Neuronal stem cell (in vitro differentiated cells): Measurements from ENCODE around the gene POTEJ.
"Not testable (repeated sequence)": the region's sequence is repeated elsewhere in the genome, so short reads cannot be mapped to it uniquely, and the experiment has no call there.

Source experiments
- DNase-seq: peaks from one replicate; pipeline ENCODE4 v3.0.0-alpha.2; 2013; ENCODE audit warnings: low spot score
- H2AFZ ChIP-seq: one replicate; pipeline ENCODE4 v1.6.1; 2013; ENCODE audit warnings: mild to moderate bottlenecking, low read length, inconsistent platforms
- H2AK5ac ChIP-seq: 2 replicates; pipeline ENCODE4 v1.6.1; 2013; ENCODE audit warnings: low read depth, mild to moderate bottlenecking, inconsistent platforms, low read length, moderate library complexity, mixed read lengths
- H2BK120ac ChIP-seq: 2 replicates; pipeline ENCODE4 v1.6.1; 2013; ENCODE audit warnings: low read depth, mild to moderate bottlenecking, inconsistent platforms, low read length, moderate library complexity, mixed read lengths
- H2BK12ac ChIP-seq: one replicate; pipeline ENCODE4 v1.6.1; 2013; ENCODE audit warnings: low read length, inconsistent platforms
- H2BK15ac ChIP-seq: 2 replicates; pipeline ENCODE4 v1.6.1; 2013; ENCODE audit warnings: mild to moderate bottlenecking, low read length, inconsistent platforms, mixed read lengths
- H2BK5ac ChIP-seq: one replicate; pipeline ENCODE4 v1.6.1; 2013; ENCODE audit warnings: inconsistent platforms, mild to moderate bottlenecking, low read length, moderate library complexity
- H3K14ac ChIP-seq: one replicate; pipeline ENCODE4 v1.6.1; 2013; ENCODE audit warnings: low read length, inconsistent platforms
- H3K18ac ChIP-seq: 2 replicates; pipeline ENCODE4 v1.6.1; 2013; ENCODE audit warnings: low read length, inconsistent platforms
- H3K23ac ChIP-seq: 2 replicates; pipeline ENCODE4 v1.6.1; 2013; ENCODE audit warnings: low read depth, mild to moderate bottlenecking, mixed read lengths, low read length, inconsistent platforms; ENCODE audit not compliant: poor library complexity
- H3K27ac ChIP-seq: replicated peaks from 3 replicates; pipeline ENCODE4 v1.5.1; 2013; ENCODE audit warnings: low read length, inconsistent platforms
- H3K27me3 ChIP-seq, 3 experiments: 2 replicates each; pipeline ENCODE4 v1.6.1; 2013; ENCODE audit warnings: low read length in 3 of 3, mild to moderate bottlenecking in 2 of 3, inconsistent platforms in 1 of 3, low read depth in 1 of 3, mixed read lengths in 1 of 3, moderate library complexity in 1 of 3; ENCODE audit not compliant: control insufficient read depth in 3 of 3, insufficient read depth in 3 of 3
- H3K36me3 ChIP-seq, 2 donors: replicated peaks in 1 of 2; 2 replicates each; pipeline ENCODE4 v1.6.1; 2013; ENCODE audit warnings: low read length in 2 of 2; ENCODE audit not compliant: control insufficient read depth in 2 of 2, insufficient read depth in 2 of 2
- H3K4ac ChIP-seq: 2 replicates; pipeline ENCODE4 v1.6.1; 2013; ENCODE audit warnings: inconsistent platforms, mild to moderate bottlenecking, low read length, moderate library complexity
- H3K4me1 ChIP-seq, 2 donors: 1 replicate in 1 of 2; 2 replicates in 1 of 2; pipeline ENCODE4 v1.6.1; 2013; ENCODE audit warnings: low read length in 2 of 2, low read depth in 1 of 2; ENCODE audit not compliant: control insufficient read depth in 2 of 2, insufficient read depth in 1 of 2
- H3K4me2 ChIP-seq: one replicate; pipeline ENCODE4 v1.6.1; 2013; ENCODE audit warnings: mild to moderate bottlenecking, low read length, inconsistent platforms; ENCODE audit not compliant: insufficient read depth, poor library complexity, severe bottlenecking
- H3K4me3 ChIP-seq, 2 donors: 2 replicates each; pipeline ENCODE4 v1.5.1; 2013; ENCODE audit warnings: low read length in 2 of 2, mild to moderate bottlenecking in 2 of 2, inconsistent platforms in 1 of 2, moderate library complexity in 1 of 2
- H3K79me1 ChIP-seq: one replicate; pipeline ENCODE4 v1.6.1; 2013; ENCODE audit warnings: low read depth, mild to moderate bottlenecking, inconsistent platforms, low read length, moderate library complexity
- H3K9ac ChIP-seq: one replicate; pipeline ENCODE4 v1.6.1; 2013; ENCODE audit warnings: mild to moderate bottlenecking, low read depth, low read length, inconsistent platforms; ENCODE audit not compliant: poor library complexity
- H3K9me3 ChIP-seq, 2 donors: replicated peaks in 1 of 2; 2 replicates each; pipeline versions ENCODE3 to v1.6.1; 2013; ENCODE audit warnings: low read length in 2 of 2, mild to moderate bottlenecking in 2 of 2, inconsistent platforms in 1 of 2, low read depth in 1 of 2, mixed read lengths in 1 of 2, moderate library complexity in 1 of 2; ENCODE audit not compliant: control insufficient read depth in 2 of 2, insufficient read depth in 1 of 2
- H4K8ac ChIP-seq: one replicate; pipeline ENCODE4 v1.6.1; 2013; ENCODE audit warnings: low read depth, mild to moderate bottlenecking, inconsistent platforms, low read length, moderate library complexity
- H4K91ac ChIP-seq: one replicate; pipeline ENCODE4 v1.6.1; 2013; ENCODE audit warnings: low read length, low read depth, mild to moderate bottlenecking, inconsistent platforms; ENCODE audit not compliant: poor library complexity
- WGBS, 2 donors: extraction: QIAGEN DNeasy Blood & Tissue Kit; methylation state at CpG; one replicate each; pipeline ENCODE4 v1.1.7; 2013; ENCODE audit warnings: missing lambda C conversion rate in 2 of 2, mixed read lengths in 1 of 2; ENCODE audit not compliant: insufficient read length in 2 of 2, insufficient replicate concordance in 1 of 2; ENCODE audit errors: extremely low coverage in 2 of 2; 5-methylcytosine and 5-hydroxymethylcytosine counted together

Gene POTEJ

GRCh38 chr2:130582970-130583369 lies 28.3 kb upstream of the POTEJ start:
- not testable (repeated sequence) for H3K4me3 ChIP-seq, H3K4me1 ChIP-seq, H3K14ac ChIP-seq, H2BK12ac ChIP-seq, H4K91ac ChIP-seq, H3K4me2 ChIP-seq, H2AK5ac ChIP-seq, H3K79me1 ChIP-seq, H3K18ac ChIP-seq, H3K27ac ChIP-seq, H3K4ac ChIP-seq, H2BK120ac ChIP-seq, H2AFZ ChIP-seq, H4K8ac ChIP-seq, H3K9me3 ChIP-seq, DNase-seq, H3K36me3 ChIP-seq, H3K27me3 ChIP-seq, H3K23ac ChIP-seq, H3K9ac ChIP-seq, H2BK15ac ChIP-seq, H2BK5ac ChIP-seq
- no CpG with 5 or more reads among the region's 7 CpGs for WGBS, 2 donors

GRCh38 chr2:130583582-130583981 lies 27.7 kb upstream of the POTEJ start:
- H3K14ac ChIP-seq, H3K79me1 ChIP-seq, H3K18ac ChIP-seq, H3K27me3 ChIP-seq, H2BK12ac ChIP-seq, H2BK15ac ChIP-seq, H3K4me2 ChIP-seq, DNase-seq, H2BK120ac ChIP-seq, H3K36me3 ChIP-seq, H2AK5ac ChIP-seq, H3K9ac ChIP-seq, H2BK5ac ChIP-seq, H3K27ac ChIP-seq, H3K4me3 ChIP-seq, H3K9me3 ChIP-seq, H4K91ac ChIP-seq, H4K8ac ChIP-seq, H3K4me1 ChIP-seq, H3K23ac ChIP-seq, H2AFZ ChIP-seq, H3K4ac ChIP-seq: not testable (repeated sequence)
- no CpG with 5 or more reads among the region's 7 CpGs for WGBS, 2 donors

GRCh38 chr2:130584726-130585125 lies 26.5 kb upstream of the POTEJ start:
- not testable (repeated sequence) for H2BK12ac ChIP-seq, H3K4me1 ChIP-seq, H3K36me3 ChIP-seq, H3K9ac ChIP-seq, H2BK5ac ChIP-seq, H3K4me3 ChIP-seq, H3K23ac ChIP-seq, H3K27ac ChIP-seq, H3K4me2 ChIP-seq, H3K27me3 ChIP-seq, H3K79me1 ChIP-seq, H3K4ac ChIP-seq, H3K14ac ChIP-seq, H2AK5ac ChIP-seq, H2BK15ac ChIP-seq, DNase-seq, H3K18ac ChIP-seq, H3K9me3 ChIP-seq, H4K91ac ChIP-seq, H2AFZ ChIP-seq, H2BK120ac ChIP-seq, H4K8ac ChIP-seq
- no CpG with 5 or more reads among the region's 4 CpGs for WGBS, 2 donors

GRCh38 chr2:130588688-130589458 lies 22.4 kb upstream of the POTEJ start:
- not testable (repeated sequence) for H3K27me3 ChIP-seq, H2BK12ac ChIP-seq, H3K4me1 ChIP-seq, H2AK5ac ChIP-seq, H2BK120ac ChIP-seq, H4K91ac ChIP-seq, H3K4me2 ChIP-seq, H2BK15ac ChIP-seq, H3K23ac ChIP-seq, H3K4ac ChIP-seq, H3K9me3 ChIP-seq, H3K27ac ChIP-seq, H3K79me1 ChIP-seq, H3K9ac ChIP-seq, H3K4me3 ChIP-seq, DNase-seq, H3K18ac ChIP-seq, H3K36me3 ChIP-seq, H2BK5ac ChIP-seq, H4K8ac ChIP-seq, H3K14ac ChIP-seq, H2AFZ ChIP-seq
- no CpG with 5 or more reads among the region's 11 CpGs for WGBS, 2 donors
